SK-N-SH treated with all-trans-retinoic acid at 6 μM for 48 hours (cell line): ENCODE results near the gene RTRAF.

ENCODE experiments used
- ATAC-seq: fragments of 200-7000 bp; cut with Tn5 transposase; 3 replicates; pipeline ENCODE4 v1.9.1; 2020; ENCODE audit warnings: mild to moderate bottlenecking, moderate library complexity
- ARNTL ChIP-seq: fragments of 450-650 bp; formaldehyde crosslinking; IDR thresholded peaks from 2 replicates; pipeline ENCODE4 v1.5.0; 2020; ENCODE audit warnings: low read depth, mild to moderate bottlenecking, moderate library complexity, borderline replicate concordance
- BACH2 ChIP-seq: fragments of 250-450 bp; sonication (Bioruptor Pico); IDR thresholded peaks from 2 replicates; pipeline ENCODE4 v1.9.0; 2021; ENCODE audit warnings: mild to moderate bottlenecking, borderline replicate concordance
- ESRRG ChIP-seq: fragments of 250-450 bp; sonication (Bioruptor Pico); IDR thresholded peaks from 2 replicates; pipeline ENCODE4 v1.6.1; 2021; ENCODE audit warnings: mild to moderate bottlenecking
- GLIS3 ChIP-seq: fragments of 250-450 bp; sonication (Bioruptor Pico); IDR thresholded peaks from 2 replicates; pipeline ENCODE4 v1.5.0; 2020; ENCODE audit warnings: mild to moderate bottlenecking, moderate library complexity
- OSR1 ChIP-seq: fragments of 250-450 bp; sonication (Bioruptor Pico); IDR thresholded peaks from 2 replicates; pipeline ENCODE4 v1.8.0; 2022; ENCODE audit warnings: moderate library complexity, mild to moderate bottlenecking, inconsistent platforms
- PPARA ChIP-seq: fragments of 250-450 bp; sonication (Bioruptor Pico); IDR thresholded peaks from 2 replicates; pipeline ENCODE4 v1.5.0; 2020; ENCODE audit warnings: mild to moderate bottlenecking, borderline replicate concordance
- RARB ChIP-seq: fragments of 250-450 bp; sonication (Bioruptor Pico); IDR thresholded peaks from 2 replicates; pipeline ENCODE4 v1.8.0; 2021; ENCODE audit warnings: mild to moderate bottlenecking, moderate library complexity
- TCF4 ChIP-seq: fragments of 250-450 bp; sonication (Bioruptor Pico); IDR thresholded peaks from 2 replicates; pipeline ENCODE4 v1.8.0; 2021; ENCODE audit warnings: mild to moderate bottlenecking, moderate library complexity, borderline replicate concordance
- TOX ChIP-seq: fragments of 250-450 bp; sonication (Bioruptor Pico); IDR thresholded peaks from 2 replicates; pipeline ENCODE4 v1.8.0; 2021; ENCODE audit warnings: mild to moderate bottlenecking, moderate library complexity, borderline replicate concordance
- ZC3H10 ChIP-seq: fragments of 250-450 bp; sonication (Bioruptor Pico); IDR thresholded peaks from 2 replicates; pipeline ENCODE4 v1.5.1; 2021; ENCODE audit warnings: mild to moderate bottlenecking, moderate library complexity
- ZFP3 ChIP-seq: fragments of 250-450 bp; sonication (Bioruptor Pico); IDR thresholded peaks from 2 replicates; pipeline ENCODE4 v1.5.0; 2020; ENCODE audit warnings: mild to moderate bottlenecking, moderate library complexity
- ZFP30 ChIP-seq: fragments of 450-650 bp; formaldehyde crosslinking; IDR thresholded peaks from 2 replicates; pipeline ENCODE4 v1.5.0; 2022; ENCODE audit warnings: mild to moderate bottlenecking, moderate library complexity
- ZNF565 ChIP-seq: fragments of 450-650 bp; formaldehyde crosslinking; conservative IDR thresholded peaks from 2 replicates; pipeline ENCODE4 v1.5.0; 2020; ENCODE audit warnings: low read depth, mild to moderate bottlenecking, moderate library complexity
- ZNF70 ChIP-seq: fragments of 450-650 bp; formaldehyde crosslinking; IDR thresholded peaks from 2 replicates; pipeline ENCODE4 v1.5.0; 2020; ENCODE audit warnings: mild to moderate bottlenecking, moderate library complexity
- TF ChIP-seq, protein P1 (sequence below): fragments of 250-450 bp; sonication (Bioruptor Pico); IDR thresholded peaks from 2 replicates; pipeline ENCODE4 v1.5.1; 2021; ENCODE audit warnings: mild to moderate bottlenecking, moderate library complexity
- TF ChIP-seq, protein P2 (sequence below): fragments of 250-450 bp; sonication (Bioruptor Pico); IDR thresholded peaks from 2 replicates; pipeline ENCODE4 v1.5.0; 2020; ENCODE audit warnings: mild to moderate bottlenecking, moderate library complexity
- TF ChIP-seq, protein P3 (sequence below): fragments of 250-450 bp; sonication (Bioruptor Pico); IDR thresholded peaks from 2 replicates; pipeline ENCODE4 v1.5.1; 2020; ENCODE audit warnings: low read depth, mild to moderate bottlenecking, moderate library complexity
- TF ChIP-seq, protein P4 (sequence below): fragments of 250-450 bp; sonication (Bioruptor Pico); IDR thresholded peaks from 2 replicates; pipeline ENCODE4 v1.8.0; 2021; ENCODE audit warnings: low read depth, mild to moderate bottlenecking, moderate library complexity, borderline replicate concordance

Gene RTRAF

DNA sequence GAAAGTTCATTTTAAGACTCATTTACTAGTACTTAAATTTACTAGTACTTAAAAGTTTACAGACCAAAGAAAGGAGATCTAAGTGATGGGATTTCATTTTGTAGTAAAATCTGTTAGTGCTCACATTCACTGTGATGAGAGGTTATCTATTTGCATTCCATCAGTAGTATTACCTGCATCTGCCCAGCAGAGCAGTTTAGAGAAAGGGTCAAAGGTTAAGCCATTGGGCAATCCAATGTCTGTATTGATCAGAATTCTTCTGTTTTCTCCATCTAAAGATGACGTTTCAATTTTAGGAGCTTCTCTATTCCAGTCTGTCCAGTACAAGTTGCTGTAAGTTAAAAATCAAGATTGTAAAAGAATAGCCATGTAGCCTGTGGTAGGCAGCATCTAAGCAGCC lies 18.3 kb downstream of the RTRAF start:
- TF ChIP-seq OSR1 (no peak), RARB (CRISPR knock-in tag) (no peak), ARNTL (CRISPR knock-in tag) (no peak), GLIS3 (CRISPR knock-in tag) (no peak), ZC3H10 (CRISPR knock-in tag) (no peak), ESRRG (no peak)
- TF ChIP-seq, protein P1, sequence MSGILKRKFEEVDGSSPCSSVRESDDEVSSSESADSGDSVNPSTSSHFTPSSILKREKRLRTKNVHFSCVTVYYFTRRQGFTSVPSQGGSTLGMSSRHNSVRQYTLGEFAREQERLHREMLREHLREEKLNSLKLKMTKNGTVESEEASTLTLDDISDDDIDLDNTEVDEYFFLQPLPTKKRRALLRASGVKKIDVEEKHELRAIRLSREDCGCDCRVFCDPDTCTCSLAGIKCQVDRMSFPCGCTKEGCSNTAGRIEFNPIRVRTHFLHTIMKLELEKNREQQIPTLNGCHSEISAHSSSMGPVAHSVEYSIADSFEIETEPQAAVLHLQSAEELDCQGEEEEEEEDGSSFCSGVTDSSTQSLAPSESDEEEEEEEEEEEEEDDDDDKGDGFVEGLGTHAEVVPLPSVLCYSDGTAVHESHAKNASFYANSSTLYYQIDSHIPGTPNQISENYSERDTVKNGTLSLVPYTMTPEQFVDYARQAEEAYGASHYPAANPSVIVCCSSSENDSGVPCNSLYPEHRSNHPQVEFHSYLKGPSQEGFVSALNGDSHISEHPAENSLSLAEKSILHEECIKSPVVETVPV, result no peak
- ATAC-seq, result no peak

DNA sequence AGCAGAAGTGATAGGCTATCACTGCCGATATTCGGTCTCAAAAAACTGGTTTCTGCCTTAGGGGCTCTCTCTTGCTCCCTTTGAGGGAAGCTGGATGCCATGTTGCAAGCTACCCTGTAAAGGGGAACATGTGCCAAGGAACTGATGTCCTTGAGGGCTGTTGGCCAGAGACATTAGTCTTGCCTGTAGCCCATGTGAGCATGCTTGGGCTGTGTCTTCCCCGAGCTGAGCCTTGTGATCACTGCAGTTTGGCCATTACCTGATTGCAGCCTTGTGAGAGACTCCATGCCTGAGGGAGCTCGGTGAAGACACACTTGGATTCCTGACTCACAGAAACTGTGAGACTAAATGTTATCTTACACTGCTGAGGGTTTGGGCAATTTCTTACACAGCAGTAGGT lies 18.8 kb downstream of the RTRAF start:
- ATAC-seq, result no peak
- TF ChIP-seq TOX (CRISPR knock-in tag), result no peak
- TF ChIP-seq, protein P1, result no peak
- no peak for TF ChIP-seq OSR1
- TF ChIP-seq, protein P2, sequence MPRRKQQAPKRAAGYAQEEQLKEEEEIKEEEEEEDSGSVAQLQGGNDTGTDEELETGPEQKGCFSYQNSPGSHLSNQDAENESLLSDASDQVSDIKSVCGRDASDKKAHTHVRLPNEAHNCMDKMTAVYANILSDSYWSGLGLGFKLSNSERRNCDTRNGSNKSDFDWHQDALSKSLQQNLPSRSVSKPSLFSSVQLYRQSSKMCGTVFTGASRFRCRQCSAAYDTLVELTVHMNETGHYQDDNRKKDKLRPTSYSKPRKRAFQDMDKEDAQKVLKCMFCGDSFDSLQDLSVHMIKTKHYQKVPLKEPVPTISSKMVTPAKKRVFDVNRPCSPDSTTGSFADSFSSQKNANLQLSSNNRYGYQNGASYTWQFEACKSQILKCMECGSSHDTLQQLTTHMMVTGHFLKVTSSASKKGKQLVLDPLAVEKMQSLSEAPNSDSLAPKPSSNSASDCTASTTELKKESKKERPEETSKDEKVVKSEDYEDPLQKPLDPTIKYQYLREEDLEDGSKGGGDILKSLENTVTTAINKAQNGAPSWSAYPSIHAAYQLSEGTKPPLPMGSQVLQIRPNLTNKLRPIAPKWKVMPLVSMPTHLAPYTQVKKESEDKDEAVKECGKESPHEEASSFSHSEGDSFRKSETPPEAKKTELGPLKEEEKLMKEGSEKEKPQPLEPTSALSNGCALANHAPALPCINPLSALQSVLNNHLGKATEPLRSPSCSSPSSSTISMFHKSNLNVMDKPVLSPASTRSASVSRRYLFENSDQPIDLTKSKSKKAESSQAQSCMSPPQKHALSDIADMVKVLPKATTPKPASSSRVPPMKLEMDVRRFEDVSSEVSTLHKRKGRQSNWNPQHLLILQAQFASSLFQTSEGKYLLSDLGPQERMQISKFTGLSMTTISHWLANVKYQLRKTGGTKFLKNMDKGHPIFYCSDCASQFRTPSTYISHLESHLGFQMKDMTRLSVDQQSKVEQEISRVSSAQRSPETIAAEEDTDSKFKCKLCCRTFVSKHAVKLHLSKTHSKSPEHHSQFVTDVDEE (CRISPR knock-in tag), result no peak
- no peak for TF ChIP-seq RARB (CRISPR knock-in tag)
- TF ChIP-seq, all 23 proteins: peak for 0

DNA sequence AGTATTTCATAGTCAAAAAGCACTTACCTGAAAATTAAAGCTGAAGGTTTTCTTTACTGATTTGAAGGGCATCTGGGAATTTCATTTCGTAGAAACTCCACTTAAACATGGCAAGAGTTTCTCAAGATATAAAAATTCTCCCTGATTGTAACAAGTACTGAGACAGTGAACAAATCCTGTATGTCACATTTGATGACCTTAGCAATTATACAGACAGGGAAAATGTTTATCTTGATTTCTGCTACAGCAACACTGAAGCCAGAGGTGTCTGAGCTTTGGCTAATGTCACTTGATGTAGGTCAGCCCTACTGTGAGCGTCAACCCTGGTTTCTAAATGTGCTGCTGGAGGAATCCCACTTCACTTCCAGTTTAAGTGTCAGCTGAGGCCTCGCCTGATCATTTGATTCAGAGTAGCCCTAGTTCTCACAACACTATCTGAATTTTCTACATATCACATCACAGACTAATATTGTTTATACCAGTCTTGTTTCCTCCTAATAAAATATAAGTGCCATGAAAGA lies 20.9 kb downstream of the RTRAF start:
- TF ChIP-seq BACH2 (CRISPR knock-in tag), result no peak
- no peak for TF ChIP-seq GLIS3 (CRISPR knock-in tag)
- TF ChIP-seq, protein P3, sequence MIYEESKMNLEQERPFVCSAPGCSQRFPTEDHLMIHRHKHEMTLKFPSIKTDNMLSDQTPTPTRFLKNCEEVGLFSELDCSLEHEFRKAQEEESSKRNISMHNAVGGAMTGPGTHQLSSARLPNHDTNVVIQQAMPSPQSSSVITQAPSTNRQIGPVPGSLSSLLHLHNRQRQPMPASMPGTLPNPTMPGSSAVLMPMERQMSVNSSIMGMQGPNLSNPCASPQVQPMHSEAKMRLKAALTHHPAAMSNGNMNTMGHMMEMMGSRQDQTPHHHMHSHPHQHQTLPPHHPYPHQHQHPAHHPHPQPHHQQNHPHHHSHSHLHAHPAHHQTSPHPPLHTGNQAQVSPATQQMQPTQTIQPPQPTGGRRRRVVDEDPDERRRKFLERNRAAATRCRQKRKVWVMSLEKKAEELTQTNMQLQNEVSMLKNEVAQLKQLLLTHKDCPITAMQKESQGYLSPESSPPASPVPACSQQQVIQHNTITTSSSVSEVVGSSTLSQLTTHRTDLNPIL (CRISPR knock-in tag), result no peak
- TF ChIP-seq, protein P1, result no peak
- no peak for ATAC-seq

DNA sequence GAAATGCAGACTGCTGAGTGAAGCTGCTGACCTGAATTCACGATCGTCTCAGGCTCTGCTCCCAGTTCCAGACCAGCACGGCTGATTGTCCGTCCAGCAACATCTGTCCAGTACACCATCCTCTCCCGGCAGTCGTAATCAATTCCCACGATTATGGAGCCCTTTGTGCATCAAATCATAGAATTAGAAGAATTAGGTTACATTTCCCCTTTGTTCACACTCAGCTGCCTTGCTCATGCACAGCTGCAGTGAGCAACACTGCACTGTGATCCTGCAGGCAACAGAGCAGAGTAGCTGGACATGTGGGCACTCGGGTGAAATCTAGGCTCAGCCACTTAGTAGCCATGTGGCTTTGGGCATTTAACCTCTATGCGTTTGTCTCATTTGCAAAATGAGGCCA lies 22.2 kb downstream of the RTRAF start:
- TF ChIP-seq PPARA (CRISPR knock-in tag), result no peak
- TF ChIP-seq, protein P3 (CRISPR knock-in tag), result no peak
- TF ChIP-seq ZFP30 (CRISPR knock-in tag), result no peak
- TF ChIP-seq TCF4 (CRISPR knock-in tag), result no peak
- no peak for TF ChIP-seq ESRRG
- no peak for TF ChIP-seq BACH2 (CRISPR knock-in tag)
- TF ChIP-seq ARNTL (CRISPR knock-in tag), result no peak
- no peak for TF ChIP-seq ZNF565 (CRISPR knock-in tag)
- TF ChIP-seq, protein P4, sequence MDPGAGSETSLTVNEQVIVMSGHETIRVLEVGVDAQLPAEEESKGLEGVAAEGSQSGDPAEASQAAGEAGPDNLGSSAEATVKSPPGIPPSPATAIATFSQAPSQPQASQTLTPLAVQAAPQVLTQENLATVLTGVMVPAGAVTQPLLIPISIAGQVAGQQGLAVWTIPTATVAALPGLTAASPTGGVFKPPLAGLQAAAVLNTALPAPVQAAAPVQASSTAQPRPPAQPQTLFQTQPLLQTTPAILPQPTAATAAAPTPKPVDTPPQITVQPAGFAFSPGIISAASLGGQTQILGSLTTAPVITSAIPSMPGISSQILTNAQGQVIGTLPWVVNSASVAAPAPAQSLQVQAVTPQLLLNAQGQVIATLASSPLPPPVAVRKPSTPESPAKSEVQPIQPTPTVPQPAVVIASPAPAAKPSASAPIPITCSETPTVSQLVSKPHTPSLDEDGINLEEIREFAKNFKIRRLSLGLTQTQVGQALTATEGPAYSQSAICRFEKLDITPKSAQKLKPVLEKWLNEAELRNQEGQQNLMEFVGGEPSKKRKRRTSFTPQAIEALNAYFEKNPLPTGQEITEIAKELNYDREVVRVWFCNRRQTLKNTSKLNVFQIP (CRISPR knock-in tag), result no peak
- TF ChIP-seq ZFP3 (CRISPR knock-in tag), result no peak
- TF ChIP-seq ZC3H10 (CRISPR knock-in tag), result no peak
- TF ChIP-seq, protein P2 (CRISPR knock-in tag), result no peak
- no peak for TF ChIP-seq GLIS3 (CRISPR knock-in tag)
- TF ChIP-seq RARB (CRISPR knock-in tag), result no peak
- TF ChIP-seq ZNF70 (CRISPR knock-in tag), result no peak
- no peak for ATAC-seq
